A549 (cell line): Measurements from ENCODE around the gene CD151. TPM values are rescaled to one million over a fixed set of nuclear protein-coding genes. Genes with fewer than 3 reads are reported as not detected.

Experiments
- ATAC-seq, 2 experiments: fragments of 200-7000 bp in 1 of 2; fragments of >200 bp in 1 of 2; cut with Nextera tagmentation in 1 of 2; cut with Tn5 transposase in 1 of 2; 3 replicates each; pipeline versions ENCODE4 v1.8.0 to v1.9.1; 2018 to 2020; ENCODE audit warnings: mild to moderate bottlenecking in 1 of 2, moderate library complexity in 1 of 2
- CTCF ChIA-PET: fragments of 300-600 bp; sonication (Branson Sonifier 250); formaldehyde crosslinking; extraction: SDS; loops from one replicate; lab custom pipeline; 2021; ENCODE audit warnings: antibody characterized with exemption, inconsistent platforms; lab: Yijun Ruan, JAX
- POLR2A ChIA-PET: fragments of 350-600 bp; formaldehyde crosslinking; extraction: SDS; loops from one replicate; lab custom pipeline; 2021; ENCODE audit warnings: antibody characterized with exemption, inconsistent platforms; lab: Yijun Ruan, JAX
- DNase-seq, 2 experiments: peaks; one replicate each; pipeline versions ENCODE4 v3.0.0 to v3.0.0-alpha.2; 2011 to 2016; ENCODE audit warnings: low read depth in 1 of 2, low spot score in 1 of 2
- FAIRE-seq: peaks from 2 replicates; lab custom pipeline; 2011; peaks lifted over from hg19 to GRCh38; lab: Jason Lieb, UNC
- H3K27ac ChIP-seq, 2 experiments: fragments of >200 bp; sonication (Bioruptor Twin); formaldehyde crosslinking; 3 replicates each; pipeline ENCODE4 v1.5.1; 2016 to 2017
- H3K4me1 ChIP-seq: fragments of >200 bp; sonication (Bioruptor Twin); formaldehyde crosslinking; 3 replicates; pipeline ENCODE4 v1.6.1; 2016
- H3K4me2 ChIP-seq: fragments of >200 bp; sonication (Bioruptor Twin); formaldehyde crosslinking; 3 replicates; pipeline ENCODE4 v1.6.1; 2016
- H3K4me3 ChIP-seq: fragments of >200 bp; sonication (Bioruptor Twin); formaldehyde crosslinking; 3 replicates; pipeline ENCODE4 v1.5.1; 2016
- H3K9me3 ChIP-seq: fragments of >200 bp; sonication (Bioruptor Twin); formaldehyde crosslinking; 3 replicates; pipeline ENCODE4 v1.6.1; 2016
- CBX8 ChIP-seq: fragments of 200-600 bp; sonication (generic); IDR thresholded peaks from 2 replicates; pipeline ENCODE4 v1.6.1; 2016
- EHF ChIP-seq: fragments of 250-450 bp; sonication (Bioruptor Pico); IDR thresholded peaks from 2 replicates; pipeline ENCODE4 v1.5.0; 2020; ENCODE audit warnings: mild to moderate bottlenecking
- HEYL ChIP-seq: fragments of 250-450 bp; sonication (Bioruptor Pico); IDR thresholded peaks from 2 replicates; pipeline ENCODE4 v1.8.0; 2021; ENCODE audit warnings: mild to moderate bottlenecking, moderate library complexity
- JUNB ChIP-seq: fragments of >200 bp; sonication (Bioruptor Twin); formaldehyde crosslinking; IDR thresholded peaks from 2 replicates; pipeline ENCODE4 v1.6.1; 2016
- KDM1A ChIP-seq: fragments of 200-600 bp; sonication (generic); IDR thresholded peaks from 2 replicates; pipeline ENCODE4 v1.6.1; 2016; ENCODE audit warnings: low read depth, mild to moderate bottlenecking
- KDM5A ChIP-seq: fragments of 200-600 bp; sonication (generic); IDR thresholded peaks from 2 replicates; pipeline ENCODE4 v1.6.1; 2016; ENCODE audit warnings: antibody characterized with exemption, mild to moderate bottlenecking
- NPAS2 ChIP-seq: fragments of 250-450 bp; sonication (Bioruptor Pico); IDR thresholded peaks from 2 replicates; pipeline ENCODE4 v1.8.0; 2022; ENCODE audit warnings: mild to moderate bottlenecking, moderate library complexity, borderline replicate concordance
- NR3C1 ChIP-seq: fragments of >200 bp; sonication (Bioruptor Twin); formaldehyde crosslinking; IDR thresholded peaks from 3 replicates; pipeline ENCODE4 v1.6.1; 2017
- PHF8 ChIP-seq: fragments of 200-600 bp; sonication (generic); IDR thresholded peaks from 2 replicates; pipeline ENCODE4 v1.6.1; 2016; ENCODE audit warnings: low read depth, mild to moderate bottlenecking, antibody characterized with exemption, moderate library complexity, borderline replicate concordance
- POLR2A ChIP-seq: IDR thresholded peaks from 2 replicates; pipeline ENCODE4 v1.6.1; 2012; ENCODE audit warnings: mild to moderate bottlenecking, low read length
- RAD21 ChIP-seq, 2 experiments: fragments of >200 bp in 1 of 2; sonication (Bioruptor Twin) in 1 of 2; formaldehyde crosslinking in 1 of 2; IDR thresholded peaks in 1 of 2; conservative IDR thresholded peaks in 1 of 2; 2 replicates in 1 of 2; 3 replicates in 1 of 2; pipeline ENCODE4 v1.6.1; 2012 to 2018; ENCODE audit warnings: inconsistent platforms in 1 of 2
- RFX5 ChIP-seq: fragments of 450-650 bp; IDR thresholded peaks from 2 replicates; pipeline ENCODE4 v1.7.1; 2014; ENCODE audit warnings: antibody characterized with exemption, mild to moderate bottlenecking, moderate library complexity
- RNF2 ChIP-seq: fragments of 200-600 bp; sonication (generic); IDR thresholded peaks from 2 replicates; pipeline ENCODE4 v1.6.1; 2016; ENCODE audit warnings: low read depth, mild to moderate bottlenecking, antibody characterized with exemption, moderate library complexity, borderline replicate concordance
- TFCP2L1 ChIP-seq: fragments of 250-450 bp; sonication (Bioruptor Pico); IDR thresholded peaks from 2 replicates; pipeline ENCODE4 v1.5.0; 2021; ENCODE audit warnings: mild to moderate bottlenecking
- ZC3H11A ChIP-seq: fragments of 450-650 bp; IDR thresholded peaks from 2 replicates; pipeline ENCODE4 v1.6.1; 2014; ENCODE audit warnings: antibody characterized with exemption, mild to moderate bottlenecking
- ZFP36 ChIP-seq: fragments of 450-650 bp; IDR thresholded peaks from 2 replicates; pipeline ENCODE4 v1.6.1; 2014; ENCODE audit warnings: borderline replicate concordance; ENCODE audit not compliant: partially characterized antibody
- WGBS: methylation state at CpG from one replicate; pipeline ENCODE4 v1.1.6; 2017; ENCODE audit errors: missing lambda C conversion rate; 5-methylcytosine and 5-hydroxymethylcytosine counted together
- polyA plus RNA-seq, 4 experiments: library from polyadenylated mRNA; depleted of rRNA in 3 of 4; stranded (reverse); fragments of >200 nt; fragmentation: RNase III in 1 of 4; extraction: RNeasy Plus Mini Kit Qiagen cat#74134 plus additional on column Dnase treatment in 1 of 4; gene quantifications; 2 replicates in 3 of 4; 3 replicates in 1 of 4; pipeline ENCODE4 v1.2.3, GENCODE V29; 2011 to 2017
- TF ChIP-seq, protein P1 (sequence below): IDR thresholded peaks from 2 replicates; pipeline ENCODE4 v1.6.1; 2012
- TF ChIP-seq, protein P2 (sequence below): fragments of >200 bp; sonication (Bioruptor Twin); formaldehyde crosslinking; IDR thresholded peaks from 3 replicates; pipeline ENCODE4 v1.5.1; 2016
- TF ChIP-seq, protein P3 (sequence below): fragments of 200-600 bp; sonication (generic); IDR thresholded peaks from 2 replicates; pipeline ENCODE4 v1.6.1; 2016; ENCODE audit warnings: antibody characterized with exemption, mild to moderate bottlenecking, moderate library complexity
- TF ChIP-seq, protein P4 (sequence below): IDR thresholded peaks from 2 replicates; pipeline ENCODE4 v1.6.1; 2012
- TF ChIP-seq, protein P5 (sequence below): fragments of >200 bp; sonication (Bioruptor Twin); formaldehyde crosslinking; IDR thresholded peaks from 3 replicates; pipeline ENCODE4 v1.6.1; 2016

CD151 gene
- polyA plus RNA-seq, 2 of the 4 experiments (the other 2 are of a cell fraction): 409 to 701 TPM

DNA sequence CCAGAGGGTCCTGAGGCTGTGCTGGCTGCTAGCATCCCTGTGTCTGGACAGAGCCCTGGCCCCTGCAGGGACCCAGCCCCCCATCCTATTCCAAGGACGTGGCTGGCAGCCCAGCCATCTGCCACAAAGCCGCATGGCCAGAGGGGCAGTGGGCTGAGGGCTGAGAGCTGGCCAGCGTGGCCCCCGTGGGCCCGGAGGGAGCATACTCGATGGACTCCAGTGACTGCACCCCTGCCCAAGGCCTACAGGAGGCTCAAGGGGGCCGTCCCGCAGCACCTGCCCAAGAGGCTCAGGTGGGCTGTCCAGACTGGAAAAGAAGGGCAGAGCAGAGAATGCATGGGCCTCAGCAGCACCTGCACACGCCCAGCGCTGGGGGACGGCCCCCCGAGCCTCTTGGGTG lies 23.0 kb downstream of the CD151 start (continued):
- no peak for TF ChIP-seq NPAS2 (CRISPR knock-in tag)
- TF ChIP-seq RFX5: no peak
- no peak for TF ChIP-seq NR3C1
- TF ChIP-seq RAD21 (conservative IDR thresholded peaks at IDR 0.05 in 1 of 2, IDR thresholded peaks at IDR 0.05 in 1 of 2): no peak
- TF ChIP-seq ZC3H11A: no peak
- TF ChIP-seq POLR2A: no peak
- TF ChIP-seq, protein P1, sequence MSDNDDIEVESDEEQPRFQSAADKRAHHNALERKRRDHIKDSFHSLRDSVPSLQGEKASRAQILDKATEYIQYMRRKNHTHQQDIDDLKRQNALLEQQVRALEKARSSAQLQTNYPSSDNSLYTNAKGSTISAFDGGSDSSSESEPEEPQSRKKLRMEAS: no peak

GRCh38 chr11:856397-856796 lies 23.6 kb downstream of the CD151 start:
- POLR2A ChIA-PET: interaction anchor here (1.1 to 1.4 kb wide), 2 partner anchors 13 to 198 kb away, joined by 3 to 5 read pairs; partner anchors contain the start of gene TSPAN4
- DNase-seq (no peak), FAIRE-seq (no peak), ATAC-seq (no peak)
- H3K9me3 ChIP-seq: no peaks in the 10 kb centered on the region
- H3K27ac ChIP-seq: no peak overlapping the region
- H3K4me1 ChIP-seq: peaks cover 40% of the 10 kb centered on the region
- H3K4me3 ChIP-seq: no peak overlapping the region
- 83% methylated on average over 7 of the region's 8 CpGs for WGBS
- TF ChIP-seq, protein P2, sequence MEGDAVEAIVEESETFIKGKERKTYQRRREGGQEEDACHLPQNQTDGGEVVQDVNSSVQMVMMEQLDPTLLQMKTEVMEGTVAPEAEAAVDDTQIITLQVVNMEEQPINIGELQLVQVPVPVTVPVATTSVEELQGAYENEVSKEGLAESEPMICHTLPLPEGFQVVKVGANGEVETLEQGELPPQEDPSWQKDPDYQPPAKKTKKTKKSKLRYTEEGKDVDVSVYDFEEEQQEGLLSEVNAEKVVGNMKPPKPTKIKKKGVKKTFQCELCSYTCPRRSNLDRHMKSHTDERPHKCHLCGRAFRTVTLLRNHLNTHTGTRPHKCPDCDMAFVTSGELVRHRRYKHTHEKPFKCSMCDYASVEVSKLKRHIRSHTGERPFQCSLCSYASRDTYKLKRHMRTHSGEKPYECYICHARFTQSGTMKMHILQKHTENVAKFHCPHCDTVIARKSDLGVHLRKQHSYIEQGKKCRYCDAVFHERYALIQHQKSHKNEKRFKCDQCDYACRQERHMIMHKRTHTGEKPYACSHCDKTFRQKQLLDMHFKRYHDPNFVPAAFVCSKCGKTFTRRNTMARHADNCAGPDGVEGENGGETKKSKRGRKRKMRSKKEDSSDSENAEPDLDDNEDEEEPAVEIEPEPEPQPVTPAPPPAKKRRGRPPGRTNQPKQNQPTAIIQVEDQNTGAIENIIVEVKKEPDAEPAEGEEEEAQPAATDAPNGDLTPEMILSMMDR: no peak
- no peak for TF ChIP-seq JUNB
- TF ChIP-seq RNF2: no peak
- CTCF ChIA-PET: interaction anchor here (3.2 to 9.0 kb wide), 4 partner anchors 9 to 195 kb away, joined by 10 to 37 read pairs (median 23); no protein-coding TSS in a partner anchor
- no peak overlapping the region for H3K4me2 ChIP-seq

- ChIA-PET CTCF (interaction anchor here (0.6 to 9.0 kb wide), 6 partner anchors 9 to 303 kb away, joined by 3 to 37 read pairs (median 5); no protein-coding TSS in a partner anchor), POLR2A (no interaction called here)
- DNase-seq (no peak), FAIRE-seq (no peak), ATAC-seq (no peak)
- Histone ChIP-seq H3K4me2 (no peak overlapping the region), H3K9me3 (no peaks in the 10 kb centered on the region), H3K4me3 (no peak overlapping the region), H3K4me1 (peaks cover 46% of the 10 kb centered on the region), H3K27ac (no peak overlapping the region)
- 90% methylated on average over 21 of the region's 27 CpGs for WGBS
- no peak for TF ChIP-seq HEYL (CRISPR knock-in tag)
- TF ChIP-seq, protein P3, sequence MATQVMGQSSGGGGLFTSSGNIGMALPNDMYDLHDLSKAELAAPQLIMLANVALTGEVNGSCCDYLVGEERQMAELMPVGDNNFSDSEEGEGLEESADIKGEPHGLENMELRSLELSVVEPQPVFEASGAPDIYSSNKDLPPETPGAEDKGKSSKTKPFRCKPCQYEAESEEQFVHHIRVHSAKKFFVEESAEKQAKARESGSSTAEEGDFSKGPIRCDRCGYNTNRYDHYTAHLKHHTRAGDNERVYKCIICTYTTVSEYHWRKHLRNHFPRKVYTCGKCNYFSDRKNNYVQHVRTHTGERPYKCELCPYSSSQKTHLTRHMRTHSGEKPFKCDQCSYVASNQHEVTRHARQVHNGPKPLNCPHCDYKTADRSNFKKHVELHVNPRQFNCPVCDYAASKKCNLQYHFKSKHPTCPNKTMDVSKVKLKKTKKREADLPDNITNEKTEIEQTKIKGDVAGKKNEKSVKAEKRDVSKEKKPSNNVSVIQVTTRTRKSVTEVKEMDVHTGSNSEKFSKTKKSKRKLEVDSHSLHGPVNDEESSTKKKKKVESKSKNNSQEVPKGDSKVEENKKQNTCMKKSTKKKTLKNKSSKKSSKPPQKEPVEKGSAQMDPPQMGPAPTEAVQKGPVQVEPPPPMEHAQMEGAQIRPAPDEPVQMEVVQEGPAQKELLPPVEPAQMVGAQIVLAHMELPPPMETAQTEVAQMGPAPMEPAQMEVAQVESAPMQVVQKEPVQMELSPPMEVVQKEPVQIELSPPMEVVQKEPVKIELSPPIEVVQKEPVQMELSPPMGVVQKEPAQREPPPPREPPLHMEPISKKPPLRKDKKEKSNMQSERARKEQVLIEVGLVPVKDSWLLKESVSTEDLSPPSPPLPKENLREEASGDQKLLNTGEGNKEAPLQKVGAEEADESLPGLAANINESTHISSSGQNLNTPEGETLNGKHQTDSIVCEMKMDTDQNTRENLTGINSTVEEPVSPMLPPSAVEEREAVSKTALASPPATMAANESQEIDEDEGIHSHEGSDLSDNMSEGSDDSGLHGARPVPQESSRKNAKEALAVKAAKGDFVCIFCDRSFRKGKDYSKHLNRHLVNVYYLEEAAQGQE: peak; percentile 36; the same call in 1 of the 2 replicates
Measured at GRCh38 chr11:858053-858761, 25.5 kb downstream of the CD151 start.

DNA sequence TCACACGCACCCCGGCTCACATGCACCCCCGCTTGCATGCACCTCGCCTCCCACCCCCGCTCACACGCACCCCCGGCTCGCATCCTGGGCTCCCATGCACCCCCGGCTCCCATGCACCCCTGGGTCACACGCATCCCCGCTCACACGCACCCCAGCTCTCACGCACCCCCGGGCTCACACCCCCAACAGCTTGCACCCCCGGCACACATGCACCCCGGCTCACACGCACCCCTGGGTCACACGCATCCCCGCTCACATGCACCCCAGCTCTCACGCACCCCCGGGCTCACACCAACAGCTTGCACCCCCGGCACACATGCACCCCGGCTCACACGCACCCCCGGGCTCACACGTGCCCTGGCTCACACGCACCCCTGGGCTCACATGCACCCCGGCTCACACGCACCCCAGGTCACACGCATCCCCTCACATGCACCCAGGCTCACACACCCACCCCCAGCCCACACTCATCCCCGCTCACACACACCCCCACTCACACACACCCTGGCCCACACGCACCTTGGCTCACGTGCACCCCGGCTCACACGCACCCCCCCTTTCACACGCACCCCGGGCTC lies 26.1 kb downstream of the CD151 start:
- POLR2A ChIA-PET: interaction anchor here (1.0 to 1.2 kb wide), 2 partner anchors 8 to 11 kb away, joined by 5 to 7 read pairs; no protein-coding TSS in a partner anchor
- Histone ChIP-seq H3K9me3 (no peaks in the 10 kb centered on the region), H3K4me1 (peaks cover 49% of the 10 kb centered on the region), H3K4me3 (no peak overlapping the region), H3K4me2 (no peak overlapping the region), H3K27ac (no peak overlapping the region)
- ATAC-seq (no peak), FAIRE-seq (no peak), DNase-seq (no peak)
- CTCF ChIA-PET: interaction anchor here (0.6 to 9.0 kb wide), 6 partner anchors 9 to 302 kb away, joined by 3 to 34 read pairs (median 5); no protein-coding TSS in a partner anchor
- WGBS: 97% methylated on average over 14 of the region's 37 CpGs
- TF ChIP-seq EHF (CRISPR knock-in tag) (no peak), ZC3H11A (no peak), KDM5A (no peak), TFCP2L1 (CRISPR knock-in tag) (no peak), KDM1A (no peak), ZFP36 (no peak), CBX8 (no peak), PHF8 (no peak)
- TF ChIP-seq, protein P4, sequence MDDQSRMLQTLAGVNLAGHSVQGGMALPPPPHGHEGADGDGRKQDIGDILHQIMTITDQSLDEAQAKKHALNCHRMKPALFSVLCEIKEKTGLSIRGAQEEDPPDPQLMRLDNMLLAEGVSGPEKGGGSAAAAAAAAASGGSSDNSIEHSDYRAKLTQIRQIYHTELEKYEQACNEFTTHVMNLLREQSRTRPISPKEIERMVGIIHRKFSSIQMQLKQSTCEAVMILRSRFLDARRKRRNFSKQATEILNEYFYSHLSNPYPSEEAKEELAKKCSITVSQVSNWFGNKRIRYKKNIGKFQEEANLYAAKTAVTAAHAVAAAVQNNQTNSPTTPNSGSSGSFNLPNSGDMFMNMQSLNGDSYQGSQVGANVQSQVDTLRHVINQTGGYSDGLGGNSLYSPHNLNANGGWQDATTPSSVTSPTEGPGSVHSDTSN: no peak
- TF ChIP-seq, protein P5, sequence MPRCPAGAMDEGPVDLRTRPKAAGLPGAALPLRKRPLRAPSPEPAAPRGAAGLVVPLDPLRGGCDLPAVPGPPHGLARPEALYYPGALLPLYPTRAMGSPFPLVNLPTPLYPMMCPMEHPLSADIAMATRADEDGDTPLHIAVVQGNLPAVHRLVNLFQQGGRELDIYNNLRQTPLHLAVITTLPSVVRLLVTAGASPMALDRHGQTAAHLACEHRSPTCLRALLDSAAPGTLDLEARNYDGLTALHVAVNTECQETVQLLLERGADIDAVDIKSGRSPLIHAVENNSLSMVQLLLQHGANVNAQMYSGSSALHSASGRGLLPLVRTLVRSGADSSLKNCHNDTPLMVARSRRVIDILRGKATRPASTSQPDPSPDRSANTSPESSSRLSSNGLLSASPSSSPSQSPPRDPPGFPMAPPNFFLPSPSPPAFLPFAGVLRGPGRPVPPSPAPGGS: no peak
